A549 (cell line): ENCODE measurements around the gene FAM53B. TPM values are rescaled to one million over a fixed set of nuclear protein-coding genes. Genes with fewer than 3 reads are reported as not detected.

ENCODE experiments used
- ATAC-seq, 2 experiments: fragments of 200-7000 bp in 1 of 2; fragments of >200 bp in 1 of 2; cut with Nextera tagmentation in 1 of 2; cut with Tn5 transposase in 1 of 2; 3 replicates each; pipeline versions ENCODE4 v1.8.0 to v1.9.1; 2018 to 2020; ENCODE audit warnings: mild to moderate bottlenecking in 1 of 2, moderate library complexity in 1 of 2
- CTCF ChIA-PET: fragments of 300-600 bp; sonication (Branson Sonifier 250); formaldehyde crosslinking; extraction: SDS; loops from one replicate; lab custom pipeline; 2021; ENCODE audit warnings: antibody characterized with exemption, inconsistent platforms; lab: Yijun Ruan, JAX
- POLR2A ChIA-PET: fragments of 350-600 bp; formaldehyde crosslinking; extraction: SDS; loops from one replicate; lab custom pipeline; 2021; ENCODE audit warnings: antibody characterized with exemption, inconsistent platforms; lab: Yijun Ruan, JAX
- DNase-seq, 2 experiments: peaks; one replicate each; pipeline versions ENCODE4 v3.0.0 to v3.0.0-alpha.2; 2011 to 2016; ENCODE audit warnings: low read depth in 1 of 2, low spot score in 1 of 2
- FAIRE-seq: peaks from 2 replicates; lab custom pipeline; 2011; peaks lifted over from hg19 to GRCh38; lab: Jason Lieb, UNC
- H3K27ac ChIP-seq, 2 experiments: fragments of >200 bp; sonication (Bioruptor Twin); formaldehyde crosslinking; 3 replicates each; pipeline ENCODE4 v1.5.1; 2016 to 2017
- H3K4me1 ChIP-seq: fragments of >200 bp; sonication (Bioruptor Twin); formaldehyde crosslinking; 3 replicates; pipeline ENCODE4 v1.6.1; 2016
- H3K4me2 ChIP-seq: fragments of >200 bp; sonication (Bioruptor Twin); formaldehyde crosslinking; 3 replicates; pipeline ENCODE4 v1.6.1; 2016
- H3K4me3 ChIP-seq: fragments of >200 bp; sonication (Bioruptor Twin); formaldehyde crosslinking; 3 replicates; pipeline ENCODE4 v1.5.1; 2016
- H3K9me3 ChIP-seq: fragments of >200 bp; sonication (Bioruptor Twin); formaldehyde crosslinking; 3 replicates; pipeline ENCODE4 v1.6.1; 2016
- BHLHE40 ChIP-seq: IDR thresholded peaks from 2 replicates; pipeline ENCODE4 v1.6.1; 2012; ENCODE audit warnings: low read depth, low read length, inconsistent platforms
- CBX8 ChIP-seq: fragments of 200-600 bp; sonication (generic); IDR thresholded peaks from 2 replicates; pipeline ENCODE4 v1.6.1; 2016
- CHD2 ChIP-seq: fragments of 150-350 bp; IDR thresholded peaks from 2 replicates; pipeline ENCODE4 v1.6.1; 2014; ENCODE audit warnings: low read length; ENCODE audit not compliant: partially characterized antibody
- CHD4 ChIP-seq: fragments of 200-600 bp; sonication (generic); IDR thresholded peaks from 2 replicates; pipeline ENCODE4 v1.6.1; 2016; ENCODE audit warnings: antibody characterized with exemption, mild to moderate bottlenecking, borderline replicate concordance
- CTCF ChIP-seq: fragments of >200 bp; sonication (Bioruptor Twin); formaldehyde crosslinking; IDR thresholded peaks from 3 replicates; pipeline ENCODE4 v1.5.1; 2016
- EHMT2 ChIP-seq: fragments of 200-600 bp; sonication (generic); IDR thresholded peaks from 2 replicates; pipeline ENCODE4 v1.6.1; 2016; ENCODE audit warnings: antibody characterized with exemption, low read depth, mild to moderate bottlenecking, moderate library complexity
- HEYL ChIP-seq: fragments of 250-450 bp; sonication (Bioruptor Pico); IDR thresholded peaks from 2 replicates; pipeline ENCODE4 v1.8.0; 2021; ENCODE audit warnings: mild to moderate bottlenecking, moderate library complexity
- HOXA7 ChIP-seq: fragments of 250-450 bp; sonication (Bioruptor Pico); IDR thresholded peaks from 2 replicates; pipeline ENCODE4 v1.5.0; 2020; ENCODE audit warnings: mild to moderate bottlenecking, moderate library complexity
- JUN ChIP-seq, 2 experiments: fragments of >200 bp; sonication (Bioruptor Twin); formaldehyde crosslinking; IDR thresholded peaks; 2 replicates in 1 of 2; 3 replicates in 1 of 2; pipeline ENCODE4 v1.6.1; 2016 to 2017
- KDM5A ChIP-seq: fragments of 200-600 bp; sonication (generic); IDR thresholded peaks from 2 replicates; pipeline ENCODE4 v1.6.1; 2016; ENCODE audit warnings: antibody characterized with exemption, mild to moderate bottlenecking
- MAFK ChIP-seq: fragments of 450-650 bp; IDR thresholded peaks from 2 replicates; pipeline ENCODE4 v1.6.1; 2014; ENCODE audit not compliant: partially characterized antibody
- MYC ChIP-seq: IDR thresholded peaks from 2 replicates; pipeline ENCODE4 v1.6.1; 2012; ENCODE audit warnings: mild to moderate bottlenecking, inconsistent platforms, low read length, improper control_type of control experiment, borderline replicate concordance
- NFE2L2 ChIP-seq: fragments of 150-350 bp; conservative IDR thresholded peaks from 2 replicates; pipeline ENCODE4 v1.6.1; 2014; ENCODE audit warnings: low read length
- NR3C1 ChIP-seq: fragments of >200 bp; sonication (Bioruptor Twin); formaldehyde crosslinking; IDR thresholded peaks from 3 replicates; pipeline ENCODE4 v1.6.1; 2017
- PHF8 ChIP-seq: fragments of 200-600 bp; sonication (generic); IDR thresholded peaks from 2 replicates; pipeline ENCODE4 v1.6.1; 2016; ENCODE audit warnings: low read depth, mild to moderate bottlenecking, antibody characterized with exemption, moderate library complexity, borderline replicate concordance
- POLR2A ChIP-seq: IDR thresholded peaks from 2 replicates; pipeline ENCODE4 v1.6.1; 2012; ENCODE audit warnings: mild to moderate bottlenecking, low read length
- POLR2AphosphoS2 ChIP-seq: conservative IDR thresholded peaks from 2 replicates; pipeline ENCODE4 v1.6.1; 2012; ENCODE audit warnings: low read length, improper control_type of control experiment, inconsistent platforms
- SMC3 ChIP-seq: fragments of >200 bp; sonication (Bioruptor Twin); formaldehyde crosslinking; IDR thresholded peaks from 3 replicates; pipeline ENCODE4 v1.6.1; 2018; ENCODE audit warnings: inconsistent platforms
- WGBS: methylation state at CpG from one replicate; pipeline ENCODE4 v1.1.6; 2017; ENCODE audit errors: missing lambda C conversion rate; 5-methylcytosine and 5-hydroxymethylcytosine counted together
- polyA plus RNA-seq, 4 experiments: library from polyadenylated mRNA; depleted of rRNA in 3 of 4; stranded (reverse); fragments of >200 nt; fragmentation: RNase III in 1 of 4; extraction: RNeasy Plus Mini Kit Qiagen cat#74134 plus additional on column Dnase treatment in 1 of 4; gene quantifications; 2 replicates in 3 of 4; 3 replicates in 1 of 4; pipeline ENCODE4 v1.2.3, GENCODE V29; 2011 to 2017
- TF ChIP-seq, protein P1 (sequence below): IDR thresholded peaks from 2 replicates; pipeline ENCODE4 v1.6.1; 2012; ENCODE audit warnings: low read depth, borderline replicate concordance
- TF ChIP-seq, protein P2 (sequence below): fragments of >200 bp; sonication (Bioruptor Twin); formaldehyde crosslinking; IDR thresholded peaks from 2 replicates; pipeline ENCODE4 v1.6.1; 2016
- TF ChIP-seq, protein P3 (sequence below): fragments of 150-350 bp; IDR thresholded peaks from 2 replicates; pipeline ENCODE4 v1.6.1; 2014; ENCODE audit warnings: low read depth, mild to moderate bottlenecking, low read length
- TF ChIP-seq, protein P4 (sequence below): IDR thresholded peaks from 2 replicates; pipeline ENCODE4 v1.6.1; 2012

The FAM53B gene
- polyA plus RNA-seq, 2 of the 4 experiments (the other 2 are of a cell fraction), result 5.1 to 8.5 TPM

DNA sequence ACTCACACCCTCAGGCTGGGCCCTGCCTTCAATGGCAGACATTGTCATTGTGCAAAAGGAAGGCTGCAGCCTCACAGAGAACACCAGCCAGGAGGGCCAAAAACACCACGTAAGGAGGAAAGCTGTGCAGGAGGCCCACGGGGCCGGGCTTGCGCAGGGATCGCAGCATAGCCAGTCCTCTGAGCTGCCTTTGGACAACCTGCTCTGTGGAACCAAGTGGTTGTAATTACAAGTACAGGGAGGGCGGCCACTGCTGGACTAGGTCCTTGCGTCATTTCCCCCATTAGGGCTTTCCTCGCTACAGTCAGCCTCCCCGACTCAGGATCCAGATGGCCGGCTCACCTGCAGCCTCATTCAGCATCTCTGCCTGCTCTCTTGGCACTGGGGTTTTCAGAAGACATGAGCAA, 66.9 kb downstream of the FAM53B start:
- H3K27ac ChIP-seq, result no peak overlapping the region
- TF ChIP-seq, protein P1, sequence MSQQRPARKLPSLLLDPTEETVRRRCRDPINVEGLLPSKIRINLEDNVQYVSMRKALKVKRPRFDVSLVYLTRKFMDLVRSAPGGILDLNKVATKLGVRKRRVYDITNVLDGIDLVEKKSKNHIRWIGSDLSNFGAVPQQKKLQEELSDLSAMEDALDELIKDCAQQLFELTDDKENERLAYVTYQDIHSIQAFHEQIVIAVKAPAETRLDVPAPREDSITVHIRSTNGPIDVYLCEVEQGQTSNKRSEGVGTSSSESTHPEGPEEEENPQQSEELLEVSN, result no peak
- TF ChIP-seq NFE2L2, result no peak
- TF ChIP-seq, protein P2, sequence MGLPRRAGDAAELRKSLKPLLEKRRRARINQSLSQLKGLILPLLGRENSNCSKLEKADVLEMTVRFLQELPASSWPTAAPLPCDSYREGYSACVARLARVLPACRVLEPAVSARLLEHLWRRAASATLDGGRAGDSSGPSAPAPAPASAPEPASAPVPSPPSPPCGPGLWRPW, result no peak
- no peak for TF ChIP-seq CTCF
- TF ChIP-seq HOXA7, result no peak
- TF ChIP-seq BHLHE40, result no peak
- TF ChIP-seq PHF8, result no peak
- TF ChIP-seq, protein P3, sequence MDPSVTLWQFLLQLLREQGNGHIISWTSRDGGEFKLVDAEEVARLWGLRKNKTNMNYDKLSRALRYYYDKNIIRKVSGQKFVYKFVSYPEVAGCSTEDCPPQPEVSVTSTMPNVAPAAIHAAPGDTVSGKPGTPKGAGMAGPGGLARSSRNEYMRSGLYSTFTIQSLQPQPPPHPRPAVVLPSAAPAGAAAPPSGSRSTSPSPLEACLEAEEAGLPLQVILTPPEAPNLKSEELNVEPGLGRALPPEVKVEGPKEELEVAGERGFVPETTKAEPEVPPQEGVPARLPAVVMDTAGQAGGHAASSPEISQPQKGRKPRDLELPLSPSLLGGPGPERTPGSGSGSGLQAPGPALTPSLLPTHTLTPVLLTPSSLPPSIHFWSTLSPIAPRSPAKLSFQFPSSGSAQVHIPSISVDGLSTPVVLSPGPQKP, result no peak
- TF ChIP-seq, protein P4, sequence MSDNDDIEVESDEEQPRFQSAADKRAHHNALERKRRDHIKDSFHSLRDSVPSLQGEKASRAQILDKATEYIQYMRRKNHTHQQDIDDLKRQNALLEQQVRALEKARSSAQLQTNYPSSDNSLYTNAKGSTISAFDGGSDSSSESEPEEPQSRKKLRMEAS, result no peak
- TF ChIP-seq MAFK, result no peak
- TF ChIP-seq KDM5A, result no peak
- no peak for TF ChIP-seq CHD4
- 96% methylated on average over 10 of the region's 10 CpGs for WGBS
- CTCF ChIA-PET, result no interaction called here
- H3K4me2 ChIP-seq, result no peak overlapping the region
- POLR2A ChIA-PET, result no interaction called here
- no peaks in the 10 kb centered on the region for H3K9me3 ChIP-seq
- FAIRE-seq (no peak), ATAC-seq (no peak), DNase-seq (no peak)
- no peaks in the 10 kb centered on the region for H3K4me1 ChIP-seq
- H3K4me3 ChIP-seq, result no peak overlapping the region

GRCh38 chr10:124676416-124677062, 67.6 kb downstream of the FAM53B start:
- ChIA-PET POLR2A (no interaction called here), CTCF (no interaction called here)
- no peak for FAIRE-seq
- no peak overlapping the region for H3K4me2 ChIP-seq
- no peaks in the 10 kb centered on the region for H3K9me3 ChIP-seq
- no peak overlapping the region for H3K27ac ChIP-seq
- TF ChIP-seq NR3C1 (no peak), HEYL (no peak), EHMT2 (no peak), CHD4 (no peak), POLR2AphosphoS2 (no peak), CBX8 (no peak), CHD2 (no peak), JUN (IDR thresholded peaks at IDR 0.05) (no peak), MYC (no peak), POLR2A (no peak), SMC3 (no peak)
- TF ChIP-seq, protein P1, result no peak
- no peak overlapping the region for H3K4me3 ChIP-seq
- DNase-seq, result no peak
- 96% methylated on average over 13 of the region's 15 CpGs for WGBS
- ATAC-seq, result no peak
- H3K4me1 ChIP-seq, result no peaks in the 10 kb centered on the region
